SK-N-SH (cell line): ENCODE results near the gene PTPRA. TPM values are rescaled to one million over a fixed set of nuclear protein-coding genes. Genes with fewer than 3 reads are reported as not detected.

Experiments used
- CTCF ChIA-PET: fragments of 300-600, 350-600 bp; formaldehyde crosslinking; extraction: SDS; loops from one replicate; lab custom pipeline; 2021; lab: Yijun Ruan, JAX
- POLR2A ChIA-PET: fragments of 350-600 bp; sonication (Branson Sonifier 250); formaldehyde crosslinking; extraction: SDS; loops from one replicate; lab custom pipeline; 2020; ENCODE audit warnings: antibody characterized with exemption, inconsistent platforms; lab: Yijun Ruan, JAX
- DNase-seq: peaks from one replicate; pipeline ENCODE4 v3.0.0; 2012
- H2AFZ ChIP-seq: fragments of 200-600 bp; sonication (generic); 2 replicates; pipeline ENCODE4 v1.8.1; 2016; ENCODE audit warnings: antibody characterized with exemption, mild to moderate bottlenecking, low read depth
- H3F3A ChIP-seq: fragments of 200-600 bp; sonication (generic); replicated peaks from 2 replicates; pipeline ENCODE3; 2016; ENCODE audit warnings: antibody characterized with exemption, mild to moderate bottlenecking; ENCODE audit not compliant: insufficient read depth
- H3K27ac ChIP-seq, 2 experiments: fragments of 200-500 bp in 1 of 2; fragments of 200-600 bp in 1 of 2; sonication (Bioruptor generic) in 1 of 2; sonication (generic), shearing (Covaris generic) in 1 of 2; 2 replicates each; pipeline versions ENCODE4 v1.5.1 to v1.6.1; 2014 to 2016; ENCODE audit warnings: low read depth in 2 of 2, inconsistent platforms in 1 of 2, low read length in 1 of 2, mild to moderate bottlenecking in 1 of 2, mixed read lengths in 1 of 2
- H3K27me3 ChIP-seq: fragments of 200-600 bp; sonication (generic), shearing (Covaris generic); 2 replicates; pipeline ENCODE4 v1.6.1; 2016; ENCODE audit warnings: mixed run types; ENCODE audit not compliant: insufficient read depth
- H3K36me3 ChIP-seq, 2 experiments: fragments of 200-500 bp in 1 of 2; fragments of 200-600 bp in 1 of 2; sonication (Bioruptor generic) in 1 of 2; sonication (generic) in 1 of 2; replicated peaks in 1 of 2; 2 replicates each; pipeline versions ENCODE3 to v1.5.1; 2014 to 2016; ENCODE audit warnings: low read length in 1 of 2, mild to moderate bottlenecking in 1 of 2; ENCODE audit not compliant: insufficient read depth in 2 of 2, control insufficient read depth in 1 of 2
- H3K4me1 ChIP-seq, 2 experiments: fragments of 200-500 bp in 1 of 2; fragments of 200-600 bp in 1 of 2; sonication (Bioruptor generic) in 1 of 2; sonication (generic), shearing (Covaris generic) in 1 of 2; 2 replicates each; pipeline versions ENCODE4 v1.5.1 to v1.6.1; 2014 to 2016; ENCODE audit warnings: low read depth in 1 of 2, low read length in 1 of 2, mixed run types in 1 of 2; ENCODE audit not compliant: insufficient read depth in 2 of 2, control insufficient read depth in 1 of 2
- H3K4me2 ChIP-seq: fragments of 200-600 bp; sonication (generic), shearing (Covaris generic); 2 replicates; pipeline ENCODE4 v1.6.1; 2017; ENCODE audit warnings: mixed run types
- H3K4me3 ChIP-seq, 2 experiments: fragments of 200-500 bp in 1 of 2; fragments of 200-600 bp in 1 of 2; sonication (Bioruptor generic) in 1 of 2; sonication (generic), shearing (Covaris generic) in 1 of 2; 2 replicates each; pipeline versions ENCODE4 v1.5.1 to v1.8.1; 2014 to 2016; ENCODE audit warnings: low read depth in 2 of 2, inconsistent platforms in 1 of 2, low read length in 1 of 2, mild to moderate bottlenecking in 1 of 2, mixed read lengths in 1 of 2, moderate library complexity in 1 of 2
- H3K79me2 ChIP-seq: fragments of 200-600 bp; sonication (generic); 2 replicates; pipeline ENCODE4 v1.8.1; 2017; ENCODE audit warnings: mild to moderate bottlenecking; ENCODE audit not compliant: insufficient read depth
- H3K9ac ChIP-seq: fragments of 200-600 bp; sonication (generic); 2 replicates; pipeline ENCODE4 v1.6.1; 2017; ENCODE audit warnings: mixed run types
- H3K9me2 ChIP-seq: fragments of 200-600 bp; sonication (generic); 2 replicates; pipeline ENCODE4 v1.6.1; 2017; ENCODE audit warnings: mixed run types
- H3K9me3 ChIP-seq: fragments of 200-600 bp; sonication (generic); 2 replicates; pipeline ENCODE4 v1.6.1; 2017; ENCODE audit warnings: mixed run types, mild to moderate bottlenecking, moderate library complexity
- H4K20me1 ChIP-seq: fragments of 200-600 bp; sonication (generic); 2 replicates; pipeline ENCODE4 v1.6.1; 2017; ENCODE audit warnings: mild to moderate bottlenecking, mixed run types; ENCODE audit not compliant: insufficient read depth
- CTCF ChIP-seq: fragments of 200-600 bp; sonication (generic); IDR thresholded peaks from 2 replicates; pipeline ENCODE4 v1.6.1; 2017; ENCODE audit warnings: antibody characterized with exemption, mild to moderate bottlenecking, moderate library complexity
- ELF1 ChIP-seq: IDR thresholded peaks from 2 replicates; pipeline ENCODE4 v1.4.0; 2012
- FOSL2 ChIP-seq: IDR thresholded peaks from 2 replicates; pipeline ENCODE4 v1.4.0; 2012; ENCODE audit warnings: low read depth, mild to moderate bottlenecking, moderate library complexity, borderline replicate concordance
- FOXM1 ChIP-seq: IDR thresholded peaks from 2 replicates; pipeline ENCODE4 v1.4.0; 2012; ENCODE audit warnings: low read depth, mild to moderate bottlenecking
- GATA2 ChIP-seq: sonication (generic); formaldehyde crosslinking; IDR thresholded peaks from 2 replicates; pipeline ENCODE4 v1.5.0; 2020; ENCODE audit warnings: mild to moderate bottlenecking, missing genetic modification reagents
- JUND ChIP-seq: IDR thresholded peaks from 2 replicates; pipeline ENCODE4 v1.4.0; 2012
- MEF2A ChIP-seq: IDR thresholded peaks from 2 replicates; pipeline ENCODE4 v1.4.0; 2012; ENCODE audit warnings: low read depth, borderline replicate concordance
- NFIC ChIP-seq: IDR thresholded peaks from 2 replicates; pipeline ENCODE4 v1.4.0; 2012; ENCODE audit warnings: borderline replicate concordance
- NRF1 ChIP-seq: IDR thresholded peaks from 2 replicates; pipeline ENCODE4 v1.6.1; 2012; ENCODE audit warnings: low read depth, mild to moderate bottlenecking, low read length
- RCOR1 ChIP-seq: fragments of 150-350 bp; IDR thresholded peaks from 2 replicates; pipeline ENCODE4 v1.6.1; 2017; ENCODE audit warnings: antibody characterized with exemption, low read length
- RFX5 ChIP-seq: IDR thresholded peaks from 2 replicates; pipeline ENCODE4 v1.6.1; 2012; ENCODE audit warnings: mild to moderate bottlenecking, improper control_type of control experiment, low read length
- RXRA ChIP-seq: IDR thresholded peaks from 2 replicates; pipeline ENCODE4 v1.4.0; 2012; ENCODE audit warnings: low read depth, mild to moderate bottlenecking, borderline replicate concordance
- SMC3 ChIP-seq: IDR thresholded peaks from 2 replicates; pipeline ENCODE4 v1.6.1; 2012; ENCODE audit warnings: low read depth, low read length, improper control_type of control experiment
- TCF12 ChIP-seq: IDR thresholded peaks from 2 replicates; pipeline ENCODE4 v1.4.0; 2012
- TEAD4 ChIP-seq: IDR thresholded peaks from 2 replicates; pipeline ENCODE4 v1.4.0; 2012; ENCODE audit warnings: mild to moderate bottlenecking, borderline replicate concordance; ENCODE audit not compliant: insufficient read depth
- USF2 ChIP-seq: fragments of 150-350 bp; IDR thresholded peaks from 2 replicates; pipeline ENCODE4 v1.6.1; 2017; ENCODE audit warnings: antibody characterized with exemption, low read length, low read depth, borderline replicate concordance
- YY1 ChIP-seq: IDR thresholded peaks from 2 replicates; pipeline ENCODE4 v1.4.0; 2012; ENCODE audit warnings: low read depth, mild to moderate bottlenecking
- WGBS: methylation state at CpG from one replicate; pipeline ENCODE4 v1.1.6; 2017; ENCODE audit warnings: low lambda C conversion rate; 5-methylcytosine and 5-hydroxymethylcytosine counted together
- polyA plus RNA-seq, 3 experiments: library from polyadenylated mRNA; depleted of rRNA; stranded (reverse); fragments of >200 nt; gene quantifications; 2 replicates each; pipeline ENCODE4 v1.2.3, GENCODE V29; 2012

The PTPRA gene
- polyA plus RNA-seq, 1 of the 3 experiments (the other 2 are of a cell fraction) = 47.6 TPM

GRCh38 chr20:2993250-2993649 is 120.0 kb downstream of the PTPRA start:
- POLR2A ChIA-PET = no interaction called here
- Histone ChIP-seq H3K36me3 (peaks cover 29 to 36% of the 10 kb centered on the region in 2 experiments), H3K4me3 (no peak overlapping the region), H3K27me3 (no peaks in the 10 kb centered on the region), H3F3A (no peaks in the 10 kb centered on the region), H2AFZ (no peak overlapping the region), H3K9me2 (no peaks in the 10 kb centered on the region), H3K79me2 (no peaks in the 10 kb centered on the region), H3K27ac (no peak overlapping the region), H4K20me1 (no peaks in the 10 kb centered on the region), H3K4me2 (no peak overlapping the region), H3K9ac (no peak overlapping the region), H3K9me3 (no peaks in the 10 kb centered on the region), H3K4me1 (no peaks in the 10 kb centered on the region)
- no peak for DNase-seq
- TF ChIP-seq ELF1 = no peak
- TF ChIP-seq JUND = no peak
- TF ChIP-seq YY1 = no peak
- TF ChIP-seq CTCF = no peak
- TF ChIP-seq GATA2 (CRISPR knock-in tag) = no peak
- no peak for TF ChIP-seq TEAD4
- TF ChIP-seq FOXM1 = no peak
- WGBS = 94% methylated on average over 2 of the region's 2 CpGs
- CTCF ChIA-PET = interaction anchor here (1.2 kb wide), 1 partner anchor 8 kb away, joined by 8 read pairs; no protein-coding TSS in a partner anchor

GRCh38 chr20:2995796-2996195 is 122.5 kb downstream of the PTPRA start:
- Histone ChIP-seq H3K9me2 (no peaks in the 10 kb centered on the region), H3K4me1 (no peaks in the 10 kb centered on the region), H3K9me3 (no peaks in the 10 kb centered on the region), H3K9ac (no peak overlapping the region), H3F3A (peaks cover 3% of the 10 kb centered on the region), H4K20me1 (no peaks in the 10 kb centered on the region), H3K27ac (no peak overlapping the region), H3K4me3 (no peak overlapping the region), H2AFZ (no peak overlapping the region), H3K79me2 (no peaks in the 10 kb centered on the region), H3K27me3 (no peaks in the 10 kb centered on the region), H3K36me3 (peaks cover 26 to 33% of the 10 kb centered on the region in 2 experiments), H3K4me2 (no peak overlapping the region)
- POLR2A ChIA-PET = no interaction called here
- no peak for TF ChIP-seq NFIC
- no peak for DNase-seq
- CTCF ChIA-PET = interaction anchor here (1.3 to 1.6 kb wide), 2 partner anchors 11 to 240 kb away, joined by 3 to 4 read pairs; no protein-coding TSS in a partner anchor
- WGBS = 95% methylated on average over 2 of the region's 2 CpGs

GRCh38 chr20:2998728-2999127 is 125.4 kb downstream of the PTPRA start:
- ChIA-PET CTCF (no interaction called here), POLR2A (no interaction called here)
- Histone ChIP-seq H3K36me3 (peaks cover 17 to 27% of the 10 kb centered on the region in 2 experiments), H3K9me3 (no peaks in the 10 kb centered on the region), H3K4me1 (no peaks in the 10 kb centered on the region), H3K4me2 (no peak overlapping the region), H3K27me3 (no peaks in the 10 kb centered on the region), H2AFZ (no peak overlapping the region), H4K20me1 (no peaks in the 10 kb centered on the region), H3K9me2 (no peaks in the 10 kb centered on the region), H3F3A (peaks cover 3% of the 10 kb centered on the region), H3K9ac (no peak overlapping the region), H3K79me2 (no peaks in the 10 kb centered on the region), H3K4me3 (no peak overlapping the region), H3K27ac (no peak overlapping the region)
- TF ChIP-seq SMC3 (no peak), MEF2A (no peak), TCF12 (no peak), FOSL2 (no peak), JUND (no peak), CTCF (no peak), NRF1 (no peak), RFX5 (no peak), RCOR1 (no peak), RXRA (no peak), USF2 (no peak)
- no peak for DNase-seq
